Measurements from ENCODE around the gene DPYSL5.
"Not testable (repeated sequence)": the region's sequence is repeated elsewhere in the genome, so short reads cannot be mapped to it uniquely, and the experiment has no call there.

The DPYSL5 gene

GRCh38 chr2:26874514-26874913, 26.6 kb downstream of the DPYSL5 start:
- in situ Hi-C loops (cut with HindIII; ENCODE audit: low sequenced_read_pairs) = no loop called here

GRCh38 chr2:26875065-26875634, 27.2 kb downstream of the DPYSL5 start:
- in situ Hi-C loops (cut with HindIII; ENCODE audit: low sequenced_read_pairs) = no loop called here

DNA sequence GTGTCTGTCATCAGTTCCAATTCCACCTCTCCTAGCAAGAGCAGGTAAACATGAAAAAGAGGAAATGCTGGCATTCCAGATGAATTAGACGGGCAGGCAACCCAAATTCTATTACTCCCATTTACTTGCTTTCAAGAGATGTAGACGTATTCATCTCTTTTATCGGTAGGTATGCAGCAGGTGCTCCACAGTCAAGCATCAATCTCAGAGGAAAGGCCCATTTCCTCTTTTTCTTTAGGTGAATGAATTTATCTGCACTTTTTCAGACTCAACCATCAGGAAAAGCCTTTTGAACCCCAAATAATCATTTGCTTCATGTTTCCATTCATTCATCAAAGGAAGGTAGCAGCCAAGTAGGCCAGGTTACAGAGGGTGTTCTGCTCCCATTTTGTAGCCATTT, 27.9 kb downstream of the DPYSL5 start:
- in situ Hi-C loops (cut with HindIII; ENCODE audit: low sequenced_read_pairs) = no loop called here

GRCh38 chr2:26876260-26876659, 28.3 kb downstream of the DPYSL5 start:
- in situ Hi-C loops (cut with HindIII; ENCODE audit: low sequenced_read_pairs) = no loop called here

- in situ Hi-C loops (cut with HindIII; ENCODE audit: low sequenced_read_pairs) = no loop called here
These were observed 29.3 kb downstream of the DPYSL5 start for GRCh38 chr2:26877276-26877675.

DNA sequence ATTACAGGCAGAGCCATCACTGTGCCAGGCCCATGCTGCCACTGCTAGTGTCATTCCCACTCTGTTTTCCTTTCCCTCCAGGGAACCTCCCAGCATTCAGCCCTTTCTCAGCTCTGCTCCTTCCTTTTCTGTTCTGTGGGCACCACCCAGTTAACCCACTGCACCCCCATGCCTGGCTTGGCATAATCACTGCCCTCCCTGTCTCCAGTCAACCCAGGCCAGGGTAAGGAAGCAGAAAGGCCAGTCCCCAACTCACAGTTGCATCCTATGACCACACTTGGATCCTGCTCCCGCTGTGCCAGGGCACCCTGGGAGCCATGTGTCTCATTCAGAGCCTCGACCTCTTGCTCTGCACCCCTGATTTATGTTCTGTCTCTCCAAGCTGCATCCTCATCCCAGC, 32.2 kb downstream of the DPYSL5 start:
- in situ Hi-C loops (cut with HindIII; ENCODE audit: low sequenced_read_pairs) = no loop called here

DNA sequence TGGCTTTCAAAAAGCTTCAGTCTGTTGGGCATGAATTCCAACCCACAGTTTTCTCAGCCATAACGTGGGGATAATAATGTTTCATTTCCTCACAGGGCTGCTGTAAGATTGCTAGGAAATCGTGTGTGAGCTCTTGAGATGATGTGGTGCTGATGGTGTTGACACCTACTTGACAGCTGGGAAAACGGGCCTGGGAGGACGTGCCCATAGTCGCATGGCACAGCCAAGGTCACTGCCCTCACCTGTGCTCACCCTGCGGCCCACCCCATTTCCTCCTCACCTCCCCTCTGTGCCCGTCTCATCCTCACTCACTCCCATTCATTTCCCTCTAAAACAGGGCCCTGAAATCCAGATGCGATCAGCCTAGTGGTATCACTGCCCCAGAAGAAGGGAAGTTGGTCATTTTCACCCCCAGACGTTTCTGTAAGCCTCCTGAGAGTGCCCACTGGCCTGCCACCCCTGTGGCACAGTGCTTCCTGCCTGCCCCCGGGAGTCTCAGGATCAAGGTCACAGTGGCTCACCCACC, 33.0 kb downstream of the DPYSL5 start:
- in situ Hi-C loops (cut with HindIII; ENCODE audit: low sequenced_read_pairs) = no loop called here

DNA sequence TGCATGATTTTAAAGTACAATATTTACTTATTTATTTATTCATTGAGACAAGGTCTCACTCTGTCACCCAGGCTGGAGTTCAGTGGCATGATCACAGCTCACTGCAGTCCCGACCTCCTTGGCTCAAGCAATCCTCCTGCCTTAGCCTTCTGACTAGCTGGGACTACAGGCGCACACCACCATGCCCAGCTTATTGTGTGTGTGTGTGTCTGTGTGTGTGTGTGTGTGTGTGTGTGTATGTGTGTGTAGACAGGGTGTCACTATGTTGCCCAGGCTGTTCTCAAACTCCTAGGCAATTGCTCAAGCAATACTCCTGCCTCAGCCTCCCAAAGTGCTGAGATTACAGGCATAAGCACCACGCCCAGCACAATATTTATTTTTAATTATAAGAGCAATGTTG, 34.3 kb downstream of the DPYSL5 start:
- in situ Hi-C loops (cut with HindIII; ENCODE audit: low sequenced_read_pairs) = not testable (repeated sequence)

- in situ Hi-C loops (cut with HindIII; ENCODE audit: low sequenced_read_pairs) = no loop called here
These were observed 36.0 kb downstream of the DPYSL5 start for GRCh38 chr2:26883956-26884355.

DNA sequence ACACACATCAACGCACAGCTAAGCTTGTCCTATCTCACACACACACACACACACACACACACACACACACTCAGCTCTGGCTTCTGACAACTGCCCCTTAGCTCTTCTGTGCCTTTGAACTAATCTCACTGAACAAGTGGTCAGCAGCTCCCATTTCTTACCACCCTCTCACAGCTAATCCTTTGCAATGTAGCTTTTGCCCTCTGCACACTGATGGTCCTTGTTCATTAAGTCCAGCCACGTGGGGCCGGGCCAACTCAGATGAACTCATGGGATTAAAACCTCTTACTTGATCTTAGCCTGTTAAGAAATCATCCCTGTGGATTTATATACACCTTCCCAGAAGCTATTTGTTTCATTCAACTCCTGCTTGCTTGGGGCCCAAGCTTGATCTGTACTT, 36.6 kb downstream of the DPYSL5 start:
- in situ Hi-C loops (cut with HindIII; ENCODE audit: low sequenced_read_pairs) = no loop called here

GRCh38 chr2:26885651-26886329, 37.9 kb downstream of the DPYSL5 start:
- in situ Hi-C loops (cut with HindIII; ENCODE audit: low sequenced_read_pairs) = no loop called here

DNA sequence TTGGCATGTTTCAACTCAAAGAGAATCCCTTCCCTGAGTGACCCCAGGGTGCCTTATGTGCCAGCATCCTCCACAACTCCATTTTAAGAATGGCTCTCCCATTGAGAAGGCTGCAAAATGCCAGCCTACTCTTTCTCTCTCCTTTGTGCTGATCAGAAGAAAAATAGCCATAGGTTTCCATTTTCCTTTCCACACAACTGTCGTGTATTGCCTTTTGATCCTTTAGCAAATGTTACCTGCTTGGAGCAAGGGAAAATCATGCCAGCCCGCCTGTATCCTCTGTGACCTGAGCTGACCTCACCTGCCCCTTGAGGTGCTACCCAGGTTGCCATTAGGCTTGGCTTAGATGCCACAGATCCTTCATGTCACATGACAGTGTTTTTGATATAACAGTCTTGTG, 38.8 kb downstream of the DPYSL5 start:
- in situ Hi-C loops (cut with HindIII; ENCODE audit: low sequenced_read_pairs) = no loop called here

- in situ Hi-C loops (cut with HindIII; ENCODE audit: low sequenced_read_pairs) = no loop called here
These were observed 39.2 kb downstream of the DPYSL5 start for GRCh38 chr2:26887151-26887550.

DNA sequence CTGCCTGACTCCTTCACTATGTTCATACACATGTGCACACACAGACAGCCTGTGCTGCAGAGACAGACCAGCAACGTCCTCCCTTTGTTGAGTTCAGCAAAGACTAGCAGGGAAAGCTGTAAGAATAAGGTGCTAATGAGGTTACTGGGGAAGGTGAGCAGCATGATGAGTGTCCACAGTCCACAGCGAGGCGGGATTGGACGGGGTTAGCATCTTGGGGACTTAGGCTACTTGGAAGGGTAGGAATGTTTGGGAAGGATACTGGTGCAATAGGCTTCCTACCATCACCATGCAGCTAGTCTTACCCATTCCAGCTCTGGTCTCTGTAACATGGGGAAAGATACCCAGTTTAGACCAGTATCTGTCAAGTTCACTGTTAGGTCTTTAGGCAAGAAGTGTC, 41.9 kb downstream of the DPYSL5 start:
- in situ Hi-C loops (cut with HindIII; ENCODE audit: low sequenced_read_pairs) = no loop called here

DNA sequence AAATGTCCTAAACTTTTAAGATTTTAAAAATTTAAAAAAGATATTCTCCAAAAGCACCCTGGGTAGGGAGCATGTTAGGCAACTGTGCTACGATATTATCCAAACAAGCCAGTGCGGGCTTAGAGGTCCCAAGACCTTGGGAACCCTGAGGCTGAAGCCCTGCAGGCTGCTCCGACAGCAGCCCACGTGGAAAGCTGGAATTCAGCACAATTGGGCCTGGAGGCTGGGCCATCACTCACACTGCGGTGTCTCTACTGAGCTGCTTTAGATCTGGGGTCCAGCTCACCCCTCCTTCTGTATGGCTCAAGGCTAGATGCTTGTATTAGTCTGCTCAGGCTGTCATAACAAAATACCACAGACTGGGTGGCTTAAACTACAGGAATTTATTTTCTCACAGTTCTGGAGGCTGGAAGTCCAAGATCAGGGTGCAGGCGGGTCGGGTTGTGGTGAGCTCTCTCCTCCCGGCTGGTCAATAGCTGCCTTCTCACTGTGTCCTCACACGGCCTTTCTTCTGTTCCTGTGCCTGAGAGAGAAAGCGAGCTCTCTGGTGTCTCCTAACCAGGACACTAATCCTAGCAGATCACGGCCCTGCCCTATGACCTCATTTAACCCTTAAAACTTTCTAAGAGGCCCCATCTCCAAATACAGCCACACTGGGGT, 42.5 kb downstream of the DPYSL5 start:
- in situ Hi-C loops (cut with HindIII; ENCODE audit: low sequenced_read_pairs) = no loop called here

GRCh38 chr2:26892133-26892532, 44.2 kb downstream of the DPYSL5 start:
- in situ Hi-C loops (cut with HindIII; ENCODE audit: low sequenced_read_pairs) = no loop called here

DNA sequence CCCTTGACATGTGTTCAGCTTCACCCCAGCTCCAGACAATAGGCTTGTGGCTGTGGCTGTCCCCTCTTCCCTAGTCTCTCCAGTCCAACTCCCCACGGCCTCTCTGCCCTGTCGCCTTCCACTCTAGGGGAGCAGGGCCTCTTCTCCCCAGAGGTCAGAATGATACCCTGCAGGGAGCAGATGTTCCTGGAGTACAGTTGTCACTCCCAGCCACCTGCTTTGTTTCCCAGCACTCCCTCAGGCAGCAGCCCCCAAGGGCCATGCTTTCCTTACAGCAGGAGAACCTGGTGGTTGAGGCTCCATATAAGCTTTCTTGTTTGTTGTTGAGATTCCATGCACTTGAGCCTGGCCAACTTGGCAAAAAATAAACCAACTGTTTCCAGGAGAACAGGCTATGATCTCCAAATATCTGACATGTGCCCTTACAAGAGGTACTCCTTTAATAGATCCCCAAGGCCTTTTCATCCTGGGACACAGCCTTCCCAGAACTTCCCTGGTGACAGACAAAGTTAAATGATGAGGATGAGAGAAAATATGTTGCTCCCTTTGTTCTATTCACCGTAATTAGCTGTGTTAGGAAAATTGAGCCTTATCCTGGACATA, 45.1 kb downstream of the DPYSL5 start:
- in situ Hi-C loops (cut with HindIII; ENCODE audit: low sequenced_read_pairs) = no loop called here

DNA sequence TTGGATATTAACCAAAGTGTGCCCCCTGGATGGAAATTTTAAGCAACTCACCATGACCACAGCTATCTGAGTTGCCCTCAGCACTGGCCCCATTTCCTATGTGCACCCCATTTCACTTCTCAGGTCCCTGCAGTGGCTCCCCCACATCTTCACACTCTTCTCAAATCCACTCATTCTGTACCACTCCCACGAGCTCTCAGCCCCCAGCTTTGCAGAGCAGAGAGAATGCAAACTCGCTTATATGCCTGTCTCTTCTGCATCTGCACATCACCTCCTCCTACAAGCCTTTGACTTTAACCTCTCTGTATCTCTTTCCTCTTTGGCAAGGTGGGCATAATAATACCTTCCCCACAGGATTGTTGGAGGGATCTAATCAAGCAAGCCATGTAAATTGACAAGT, 46.2 kb downstream of the DPYSL5 start:
- in situ Hi-C loops (cut with HindIII; ENCODE audit: low sequenced_read_pairs) = no loop called here

GRCh38 chr2:26897807-26898479, 50.0 kb downstream of the DPYSL5 start:
- in situ Hi-C loops (cut with HindIII; ENCODE audit: low sequenced_read_pairs) = no loop called here

DNA sequence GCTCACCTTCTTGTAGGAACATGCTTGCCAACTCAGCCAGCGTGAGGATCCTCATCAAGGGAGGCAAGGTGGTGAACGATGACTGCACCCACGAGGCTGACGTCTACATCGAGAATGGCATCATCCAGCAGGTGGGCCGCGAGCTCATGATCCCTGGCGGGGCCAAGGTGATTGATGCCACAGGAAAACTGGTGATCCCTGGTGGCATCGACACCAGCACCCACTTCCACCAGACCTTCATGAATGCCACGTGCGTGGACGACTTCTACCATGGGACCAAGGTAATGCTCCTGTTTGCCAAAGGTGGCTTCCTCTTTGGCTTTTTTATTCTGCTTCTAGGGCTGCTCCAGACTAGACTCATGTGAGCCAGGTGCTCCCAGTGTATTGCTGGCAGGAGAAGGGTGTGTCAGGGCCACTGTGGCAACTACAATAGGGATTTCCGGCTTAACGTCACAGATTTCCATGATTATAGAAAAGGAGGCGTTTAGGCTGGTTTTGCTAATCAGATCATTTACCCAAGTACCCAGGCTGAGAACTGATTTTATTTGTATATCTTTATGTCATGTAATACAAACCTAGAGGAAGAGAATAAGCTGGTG, 50.6 kb downstream of the DPYSL5 start:
- in situ Hi-C loops (cut with HindIII; ENCODE audit: low sequenced_read_pairs) = no loop called here
